ENCODE data around the gene PLEK. TPM values are rescaled to one million over a fixed set of nuclear protein-coding genes. Genes with fewer than 3 reads are reported as not detected.

Gene PLEK
- total RNA-seq, 3 donors from 2014 or later (not counting 1 experiment from before 2014, with no cell fraction given) = 307 to 368 (median 333) TPM

GRCh38 chr2:68411397-68412126 lies 46.5 kb downstream of the PLEK start:
- Mint-ChIP-seq H3K9me3 (peaks cover 4 to 11% of the 10 kb centered on the region in 2 donors), H3K4me1 (peaks cover 67 to 70% of the 10 kb centered on the region in 2 donors), H3K27ac (peak overlapping the region; percentile 77 to 88), H3K36me3 (peaks cover 19% of the 10 kb centered on the region), H3K4me3 (peak overlapping the region; percentile 85), H3K27me3 (ENCODE audit: low read depth in 2 of 2) (no peaks in the 10 kb centered on the region)
- DNase-seq (peak in 1 of 2 donors; percentile 26), ATAC-seq (peak; percentile 52 to 64 (median 62))
- TF ChIP-seq CTCF (IDR thresholded peaks at IDR 0.05) = no peak
- no peaks in the 10 kb centered on the region for H3K36me3 ChIP-seq (ENCODE audit: control insufficient read depth, insufficient read depth, low read length)
- 6% methylated on average over 3 of the region's 4 CpGs for WGBS (ENCODE audit: insufficient coverage)
- H3K27ac ChIP-seq (ENCODE audit: low read length) = peak overlapping the region; percentile 58
- H3K9me3 ChIP-seq (ENCODE audit: control insufficient read depth, insufficient read depth, low read length) = no peaks in the 10 kb centered on the region
- no peaks in the 10 kb centered on the region for H3K27me3 ChIP-seq (ENCODE audit: control insufficient read depth, insufficient read depth, low read length)
- no peak overlapping the region for H3K4me3 ChIP-seq (ENCODE audit: low read length)
- peaks cover 24% of the 10 kb centered on the region for H3K4me1 ChIP-seq (ENCODE audit: control insufficient read depth, insufficient read depth, low read length)
- intact Hi-C loops (cut with micrococcal nuclease) = loop anchor here (2.0 kb wide), 2 partner anchors 13 to 23 kb away; no protein-coding TSS in a partner anchor

- peak in 1 of 3 donors; percentile 26 for ATAC-seq
- DNase-seq = no peak
- no peak for TF ChIP-seq CTCF (IDR thresholded peaks at IDR 0.05)
- no peaks in the 10 kb centered on the region for H3K27me3 Mint-ChIP-seq (ENCODE audit: low read depth in 2 of 2)
- intact Hi-C loops (cut with micrococcal nuclease) = loop anchor here (2.0 kb wide), 1 partner anchor 23 kb away; no protein-coding TSS in a partner anchor
- H3K27ac Mint-ChIP-seq = peak overlapping the region; percentile 77 to 88
- Histone ChIP-seq H3K4me3 (ENCODE audit: low read length) (no peak overlapping the region), H3K4me1 (ENCODE audit: control insufficient read depth, insufficient read depth, low read length) (peaks cover 25% of the 10 kb centered on the region), H3K27ac (ENCODE audit: low read length) (peak overlapping the region; percentile 58), H3K9me3 (ENCODE audit: control insufficient read depth, insufficient read depth, low read length) (no peaks in the 10 kb centered on the region), H3K27me3 (ENCODE audit: control insufficient read depth, insufficient read depth, low read length) (no peaks in the 10 kb centered on the region), H3K36me3 (ENCODE audit: control insufficient read depth, insufficient read depth, low read length) (no peaks in the 10 kb centered on the region)
- H3K9me3 Mint-ChIP-seq = peaks cover 4 to 10% of the 10 kb centered on the region in 2 donors
- peaks cover 67 to 70% of the 10 kb centered on the region in 2 donors for H3K4me1 Mint-ChIP-seq
- H3K36me3 Mint-ChIP-seq = peaks cover 11% of the 10 kb centered on the region
- H3K4me3 Mint-ChIP-seq = peak overlapping the region; percentile 85
- WGBS (ENCODE audit: insufficient coverage) = 63% methylated on average over 4 of the region's 4 CpGs
Observed at GRCh38 chr2:68412127-68412819, 47.2 kb downstream of the PLEK start.

- intact Hi-C loops (cut with micrococcal nuclease) = loop anchor here (2.0 kb wide), 1 partner anchor 25 kb away; no protein-coding TSS in a partner anchor
- DNase-seq = no peak
- Histone ChIP-seq H3K4me3 (ENCODE audit: low read length) (no peak overlapping the region), H3K9me3 (ENCODE audit: control insufficient read depth, insufficient read depth, low read length) (no peaks in the 10 kb centered on the region), H3K36me3 (ENCODE audit: control insufficient read depth, insufficient read depth, low read length) (no peaks in the 10 kb centered on the region), H3K27me3 (ENCODE audit: control insufficient read depth, insufficient read depth, low read length) (no peaks in the 10 kb centered on the region), H3K4me1 (ENCODE audit: control insufficient read depth, insufficient read depth, low read length) (peaks cover 36% of the 10 kb centered on the region), H3K27ac (ENCODE audit: low read length) (peak overlapping the region; percentile 39)
- peak overlapping the region; percentile 53 for H3K4me3 Mint-ChIP-seq
- H3K9me3 Mint-ChIP-seq = no peaks in the 10 kb centered on the region
- no peak for TF ChIP-seq CTCF (IDR thresholded peaks at IDR 0.05)
- 68% methylated on average over 2 of the region's 2 CpGs for WGBS (ENCODE audit: insufficient coverage)
- H3K27me3 Mint-ChIP-seq (ENCODE audit: low read depth in 2 of 2) = no peaks in the 10 kb centered on the region
- peak in 2 of 3 donors; percentile 32 to 37 for ATAC-seq
- no peaks in the 10 kb centered on the region for H3K36me3 Mint-ChIP-seq
- peaks cover 71 to 77% of the 10 kb centered on the region in 2 donors for H3K4me1 Mint-ChIP-seq
- peak overlapping the region; percentile 77 to 88 for H3K27ac Mint-ChIP-seq
Observed at GRCh38 chr2:68413466-68413865, 48.4 kb downstream of the PLEK start.

Measured in natural killer cell (primary cell).